Glutamatergic neuron (in vitro differentiated cells): ENCODE data around the gene PPP1R9B. TPM values are rescaled to one million over a fixed set of nuclear protein-coding genes. Genes with fewer than 3 reads are reported as not detected.

Source experiments
- DNase-seq: peaks from one replicate; pipeline ENCODE4 v3.0.0; 2022
- H3K27ac Mint-ChIP-seq: one replicate; pipeline ENCODE4 v1.8.0; 2020; ENCODE audit warnings: mild to moderate bottlenecking, mixed read lengths, inconsistent platforms; ENCODE audit not compliant: unreplicated experiment
- H3K27me3 Mint-ChIP-seq: one replicate; pipeline ENCODE4 v1.8.0; 2020; ENCODE audit warnings: mild to moderate bottlenecking, moderate library complexity, mixed read lengths, inconsistent platforms; ENCODE audit not compliant: unreplicated experiment
- H3K36me3 Mint-ChIP-seq: one replicate; pipeline ENCODE4 v1.8.0; 2020; ENCODE audit warnings: mild to moderate bottlenecking, mixed read lengths, inconsistent platforms; ENCODE audit not compliant: unreplicated experiment
- H3K4me1 Mint-ChIP-seq: one replicate; pipeline ENCODE4 v1.8.0; 2020; ENCODE audit warnings: mild to moderate bottlenecking, low read depth, mixed read lengths, inconsistent platforms; ENCODE audit not compliant: unreplicated experiment
- H3K4me3 Mint-ChIP-seq: one replicate; pipeline ENCODE4 v1.8.0; 2020; ENCODE audit warnings: mild to moderate bottlenecking, mixed read lengths, inconsistent platforms; ENCODE audit not compliant: unreplicated experiment
- H3K9me3 Mint-ChIP-seq: one replicate; pipeline ENCODE4 v1.8.0; 2020; ENCODE audit warnings: mild to moderate bottlenecking, moderate library complexity, mixed read lengths, inconsistent platforms; ENCODE audit not compliant: unreplicated experiment
- CTCF ChIP-seq: fragments of 200-600 bp; sonication (generic); IDR thresholded peaks from one replicate; pipeline ENCODE4 v1.5.0; 2021; ENCODE audit not compliant: partially characterized antibody, unreplicated experiment
- total RNA-seq: library from RNA; stranded (reverse); fragmentation: NEBNext Ultra II Directional; extraction: Animal tissue kit (Norgen Biotek cat#: 25700); gene quantifications from one replicate; pipeline ENCODE4 v1.2.1, GENCODE V29; 2021; ENCODE audit not compliant: unreplicated experiment

Gene PPP1R9B
- total RNA-seq, 1 donor from 2014 or later: 74.0 TPM

GRCh38 chr17:50118076-50118827 is 32.2 kb downstream of the PPP1R9B start:
- TF ChIP-seq CTCF: no peak
- no peak overlapping the region for H3K27ac Mint-ChIP-seq
- peaks cover 16% of the 10 kb centered on the region for H3K36me3 Mint-ChIP-seq
- H3K27me3 Mint-ChIP-seq: peaks cover 20% of the 10 kb centered on the region
- H3K4me3 Mint-ChIP-seq: no peak overlapping the region
- H3K9me3 Mint-ChIP-seq: peaks cover 10% of the 10 kb centered on the region
- H3K4me1 Mint-ChIP-seq: peaks cover 23% of the 10 kb centered on the region
- DNase-seq: no peak

GRCh38 chr17:50117202-50118051 is 33.0 kb downstream of the PPP1R9B start:
- peaks cover 16% of the 10 kb centered on the region for H3K36me3 Mint-ChIP-seq
- no peak overlapping the region for H3K27ac Mint-ChIP-seq
- peaks cover 21% of the 10 kb centered on the region for H3K27me3 Mint-ChIP-seq
- peak; percentile 87 for DNase-seq
- H3K4me3 Mint-ChIP-seq: peak overlapping the region; percentile 16
- TF ChIP-seq CTCF: peak; percentile 73
- H3K4me1 Mint-ChIP-seq: peaks cover 17% of the 10 kb centered on the region
- H3K9me3 Mint-ChIP-seq: peaks cover 10% of the 10 kb centered on the region

GRCh38 chr17:50115756-50116155 is 34.7 kb downstream of the PPP1R9B start:
- no peak for TF ChIP-seq CTCF
- DNase-seq: no peak
- Mint-ChIP-seq H3K4me1 (peaks cover 17% of the 10 kb centered on the region), H3K4me3 (no peak overlapping the region), H3K27me3 (peaks cover 17% of the 10 kb centered on the region), H3K27ac (no peak overlapping the region), H3K36me3 (peaks cover 16% of the 10 kb centered on the region), H3K9me3 (peaks cover 10% of the 10 kb centered on the region)

GRCh38 chr17:50114849-50115357 is 35.6 kb downstream of the PPP1R9B start:
- no peak for DNase-seq
- Mint-ChIP-seq H3K4me1 (peaks cover 18% of the 10 kb centered on the region), H3K27me3 (peaks cover 16% of the 10 kb centered on the region), H3K36me3 (peaks cover 16% of the 10 kb centered on the region), H3K9me3 (peaks cover 10% of the 10 kb centered on the region), H3K4me3 (no peak overlapping the region), H3K27ac (peak overlapping the region; percentile 14)
- TF ChIP-seq CTCF: peak; percentile 40
